K562 (cell line): ENCODE measurements around the gene EGR1.

Experiments
- ADNP ChIP-seq: fragments of 200-800 bp; sonication (Bioruptor generic); IDR thresholded peaks from 2 replicates; pipeline ENCODE4 v1.6.1; 2016; ENCODE audit warnings: missing genetic modification characterization, missing compliant biosample characterization
- ETS2 ChIP-seq: IDR thresholded peaks from 2 replicates; pipeline ENCODE4 v1.6.1; 2016; ENCODE audit warnings: borderline replicate concordance, missing genetic modification characterization, mild to moderate bottlenecking, moderate library complexity, missing compliant biosample characterization; ENCODE audit not compliant: poor library complexity, severe bottlenecking
- FOXM1 ChIP-seq, 2 experiments: fragments of 450-650 bp in 1 of 2; sonication (generic) in 1 of 2; formaldehyde crosslinking in 1 of 2; IDR thresholded peaks; 2 replicates each; pipeline versions ENCODE4 v1.6.1 to v1.9.0; 2017 to 2022; ENCODE audit warnings: low read depth in 2 of 2, mild to moderate bottlenecking in 2 of 2, missing genetic modification reagents in 1 of 2, moderate library complexity in 1 of 2
- PBX2 ChIP-seq, 2 experiments: IDR thresholded peaks in 1 of 2; conservative IDR thresholded peaks in 1 of 2; 2 replicates each; pipeline ENCODE4 v1.6.1; 2016; ENCODE audit warnings: low read depth in 2 of 2, mild to moderate bottlenecking in 1 of 2, missing compliant biosample characterization in 1 of 2, missing genetic modification characterization in 1 of 2, moderate library complexity in 1 of 2
- POLR2AphosphoS2 ChIP-seq: IDR thresholded peaks from 2 replicates; pipeline ENCODE4 v1.6.1; 2012; ENCODE audit warnings: low read length, improper control_type of control experiment
- SIN3B ChIP-seq: fragments of 450-650 bp; IDR thresholded peaks from 2 replicates; pipeline ENCODE4 v1.6.1; 2017; ENCODE audit warnings: low read depth, mild to moderate bottlenecking, moderate library complexity

- TF ChIP-seq ADNP, result no peak
- no peak for TF ChIP-seq POLR2AphosphoS2
- TF ChIP-seq PBX2 (CRISPR knock-in tag; IDR thresholded peaks at IDR 0.05; ENCODE audit: low read depth), result no peak
- no peak for TF ChIP-seq PBX2 (tag; conservative IDR thresholded peaks at IDR 0.05; ENCODE audit: low read depth)
- no peak for TF ChIP-seq FOXM1 (IDR thresholded peaks at IDR 0.05; ENCODE audit: low read depth)
- TF ChIP-seq FOXM1 (CRISPR knock-in tag; IDR thresholded peaks at IDR 0.05; ENCODE audit: low read depth), result no peak
- no peak for TF ChIP-seq SIN3B
- no peak for TF ChIP-seq ETS2 (tag)
Observed at GRCh38 chr5:138517437-138517836, 52.2 kb downstream of the EGR1 start.
